Keratinocyte (primary cell): ENCODE data around the gene RABGAP1. TPM values are rescaled to one million over a fixed set of nuclear protein-coding genes. Genes with fewer than 3 reads are reported as not detected.

Source experiments
- DNase-seq: peaks from one replicate; pipeline ENCODE4 v3.0.0-alpha.2; 2011; ENCODE audit warnings: low read depth, missing footprints, low spot score
- FAIRE-seq: peaks from 2 replicates; lab custom pipeline; 2011; peaks lifted over from hg19 to GRCh38; lab: Jason Lieb, UNC
- H2AFZ ChIP-seq: 2 replicates; pipeline ENCODE4 v1.6.0; 2012; ENCODE audit warnings: low read length, control low read depth, inconsistent platforms; ENCODE audit not compliant: control insufficient read depth
- H3K27ac ChIP-seq: 2 replicates; pipeline ENCODE4 v1.5.1; 2011; ENCODE audit warnings: low read length; ENCODE audit not compliant: control insufficient read depth, insufficient read depth
- H3K27me3 ChIP-seq: 3 replicates; pipeline ENCODE4 v1.6.0; 2011; ENCODE audit warnings: low read length; ENCODE audit not compliant: control insufficient read depth, insufficient read depth; ENCODE audit errors: extremely low read depth
- H3K36me3 ChIP-seq, 2 experiments: 2 replicates in 1 of 2; 3 replicates in 1 of 2; pipeline ENCODE4 v1.5.1; 2011; ENCODE audit warnings: low read length in 2 of 2, mild to moderate bottlenecking in 1 of 2; ENCODE audit not compliant: control insufficient read depth in 2 of 2, insufficient read depth in 2 of 2; ENCODE audit errors: extremely low read depth in 1 of 2
- H3K4me1 ChIP-seq: 3 replicates; pipeline ENCODE4 v1.5.1; 2011; ENCODE audit warnings: low read length; ENCODE audit not compliant: control insufficient read depth, insufficient read depth; ENCODE audit errors: extremely low read depth
- H3K4me2 ChIP-seq: 3 replicates; pipeline ENCODE4 v1.6.0; 2011; ENCODE audit warnings: low read depth, low read length; ENCODE audit not compliant: control insufficient read depth, insufficient read depth; ENCODE audit errors: extremely low read depth
- H3K4me3 ChIP-seq, 3 experiments: fragments of 200-600 bp in 1 of 3; sonication (generic) in 1 of 3; 2 replicates in 2 of 3; 3 replicates in 1 of 3; pipeline ENCODE4 v1.5.1; 2011 to 2016; ENCODE audit warnings: low read length in 3 of 3, mild to moderate bottlenecking in 3 of 3, control low read depth in 2 of 3, inconsistent platforms in 1 of 3, low read depth in 1 of 3, mixed read lengths in 1 of 3, mixed run types in 1 of 3, moderate library complexity in 1 of 3; ENCODE audit not compliant: control insufficient read depth in 2 of 3, insufficient read depth in 2 of 3; ENCODE audit errors: extremely low read depth in 1 of 3
- H3K79me2 ChIP-seq: 2 replicates; pipeline ENCODE4 v1.6.0; 2012; ENCODE audit warnings: low read length; ENCODE audit not compliant: control insufficient read depth, insufficient read depth
- H3K9ac ChIP-seq: 3 replicates; pipeline ENCODE4 v1.6.0; 2011; ENCODE audit warnings: low read length; ENCODE audit not compliant: control insufficient read depth, insufficient read depth; ENCODE audit errors: extremely low read depth
- H3K9me1 ChIP-seq: 3 replicates; pipeline ENCODE4 v1.6.0; 2011; ENCODE audit warnings: low read length; ENCODE audit not compliant: control insufficient read depth, insufficient read depth; ENCODE audit errors: extremely low read depth
- H3K9me3 ChIP-seq: 2 replicates; pipeline ENCODE4 v1.5.1; 2012; ENCODE audit warnings: low read depth, low read length; ENCODE audit not compliant: control insufficient read depth
- H4K20me1 ChIP-seq: 3 replicates; pipeline ENCODE4 v1.6.0; 2011; ENCODE audit warnings: low read length; ENCODE audit not compliant: control insufficient read depth, insufficient read depth; ENCODE audit errors: extremely low read depth
- EZH2 ChIP-seq: IDR thresholded peaks from one replicate; pipeline ENCODE4 v1.6.1; 2012; ENCODE audit warnings: inconsistent platforms, mild to moderate bottlenecking, low read length, moderate library complexity
- dilution Hi-C: fragments of 300-500 bp; cut with MboI; formaldehyde crosslinking; loops from one replicate; pipeline ENCODE4 v1.7.0; 2020; ENCODE audit warnings: low sequenced_read_pairs; ENCODE audit not compliant: extremely low pct_ligation_motif_present
- polyA plus RNA-seq, 5 experiments: library from polyadenylated mRNA; depleted of rRNA in 3 of 5; stranded (reverse) in 3 of 5; stranded (forward) in 1 of 5; unstranded in 1 of 5; fragments of >200 nt; gene quantifications; 1 replicate in 1 of 5; 2 replicates in 3 of 5; 3 replicates in 1 of 5; pipeline versions ENCODE4 v1.2.1 to v1.2.3, GENCODE V29; 2011 to 2012; ENCODE audit warnings: missing spikeins in 2 of 5, low read depth in 1 of 5, low replicate concordance in 1 of 5
- small RNA-seq, 3 experiments: library from RNA; depleted of rRNA; stranded (forward); fragments of <200 nt; gene quantifications; one replicate each; pipeline ENCODE3, GENCODE V24; 2012; ENCODE audit warnings: low read depth in 3 of 3, low replicate concordance in 1 of 3; ENCODE audit not compliant: insufficient read length in 3 of 3
- TF ChIP-seq, protein P1 (sequence below), 3 experiments: IDR thresholded peaks in 1 of 3; conservative IDR thresholded peaks in 1 of 3; optimal IDR thresholded peaks in 1 of 3; 2 replicates in 2 of 3; 3 replicates in 1 of 3; pipeline versions ENCODE3 to v1.5.1; 2011; ENCODE audit warnings: low read length in 3 of 3, mild to moderate bottlenecking in 3 of 3, moderate library complexity in 2 of 3, control low read depth in 1 of 3, inconsistent platforms in 1 of 3; ENCODE audit not compliant: insufficient read depth in 2 of 3; ENCODE audit errors: extremely low read depth in 1 of 3

The RABGAP1 gene
- polyA plus RNA-seq, 1 donor (not counting 4 experiments of a cell fraction or from before 2014, with no cell fraction given), result 40.6 TPM

DNA sequence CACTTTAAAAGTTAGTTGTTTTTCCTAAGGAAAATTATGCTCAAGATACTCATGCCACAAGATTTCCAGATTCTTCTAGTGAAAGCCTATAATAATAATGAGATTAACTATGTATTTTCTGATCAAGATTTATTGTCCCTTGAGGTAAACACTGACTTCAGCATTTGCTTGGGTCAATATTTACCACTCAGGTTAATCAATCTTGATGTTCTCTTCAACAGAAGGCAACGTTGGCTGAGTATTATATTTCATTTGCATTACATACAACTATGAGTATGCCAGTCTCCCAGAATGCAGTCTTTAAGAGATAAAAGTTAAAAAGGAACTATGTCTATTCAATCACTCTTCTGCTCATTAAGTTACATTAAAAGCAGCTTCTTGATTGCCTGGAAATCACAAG lies 208.2 kb downstream of the RABGAP1 start:
- DNase-seq, result no peak
- Histone ChIP-seq H3K9ac (no peak overlapping the region), H3K9me1 (no peaks in the 10 kb centered on the region), H3K4me3 (no peak overlapping the region), H3K27me3 (no peaks in the 10 kb centered on the region), H4K20me1 (no peaks in the 10 kb centered on the region), H3K4me2 (no peak overlapping the region), H3K9me3 (no peaks in the 10 kb centered on the region), H3K36me3 (no peaks in the 10 kb centered on the region), H3K27ac (no peak overlapping the region), H3K4me1 (no peaks in the 10 kb centered on the region), H2AFZ (no peak overlapping the region), H3K79me2 (no peaks in the 10 kb centered on the region)
- no peak for FAIRE-seq
- TF ChIP-seq, protein P1, sequence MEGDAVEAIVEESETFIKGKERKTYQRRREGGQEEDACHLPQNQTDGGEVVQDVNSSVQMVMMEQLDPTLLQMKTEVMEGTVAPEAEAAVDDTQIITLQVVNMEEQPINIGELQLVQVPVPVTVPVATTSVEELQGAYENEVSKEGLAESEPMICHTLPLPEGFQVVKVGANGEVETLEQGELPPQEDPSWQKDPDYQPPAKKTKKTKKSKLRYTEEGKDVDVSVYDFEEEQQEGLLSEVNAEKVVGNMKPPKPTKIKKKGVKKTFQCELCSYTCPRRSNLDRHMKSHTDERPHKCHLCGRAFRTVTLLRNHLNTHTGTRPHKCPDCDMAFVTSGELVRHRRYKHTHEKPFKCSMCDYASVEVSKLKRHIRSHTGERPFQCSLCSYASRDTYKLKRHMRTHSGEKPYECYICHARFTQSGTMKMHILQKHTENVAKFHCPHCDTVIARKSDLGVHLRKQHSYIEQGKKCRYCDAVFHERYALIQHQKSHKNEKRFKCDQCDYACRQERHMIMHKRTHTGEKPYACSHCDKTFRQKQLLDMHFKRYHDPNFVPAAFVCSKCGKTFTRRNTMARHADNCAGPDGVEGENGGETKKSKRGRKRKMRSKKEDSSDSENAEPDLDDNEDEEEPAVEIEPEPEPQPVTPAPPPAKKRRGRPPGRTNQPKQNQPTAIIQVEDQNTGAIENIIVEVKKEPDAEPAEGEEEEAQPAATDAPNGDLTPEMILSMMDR (optimal IDR thresholded peaks at IDR 0.05 in 1 of 3, IDR thresholded peaks at IDR 0.05 in 1 of 3, conservative IDR thresholded peaks at IDR 0.05 in 1 of 3; ENCODE audit: extremely low read depth in 1 of 3, insufficient read depth in 2 of 3, low read length in 3 of 3), result no peak
- TF ChIP-seq EZH2, result no peak
- dilution Hi-C loops, result no loop called here

DNA sequence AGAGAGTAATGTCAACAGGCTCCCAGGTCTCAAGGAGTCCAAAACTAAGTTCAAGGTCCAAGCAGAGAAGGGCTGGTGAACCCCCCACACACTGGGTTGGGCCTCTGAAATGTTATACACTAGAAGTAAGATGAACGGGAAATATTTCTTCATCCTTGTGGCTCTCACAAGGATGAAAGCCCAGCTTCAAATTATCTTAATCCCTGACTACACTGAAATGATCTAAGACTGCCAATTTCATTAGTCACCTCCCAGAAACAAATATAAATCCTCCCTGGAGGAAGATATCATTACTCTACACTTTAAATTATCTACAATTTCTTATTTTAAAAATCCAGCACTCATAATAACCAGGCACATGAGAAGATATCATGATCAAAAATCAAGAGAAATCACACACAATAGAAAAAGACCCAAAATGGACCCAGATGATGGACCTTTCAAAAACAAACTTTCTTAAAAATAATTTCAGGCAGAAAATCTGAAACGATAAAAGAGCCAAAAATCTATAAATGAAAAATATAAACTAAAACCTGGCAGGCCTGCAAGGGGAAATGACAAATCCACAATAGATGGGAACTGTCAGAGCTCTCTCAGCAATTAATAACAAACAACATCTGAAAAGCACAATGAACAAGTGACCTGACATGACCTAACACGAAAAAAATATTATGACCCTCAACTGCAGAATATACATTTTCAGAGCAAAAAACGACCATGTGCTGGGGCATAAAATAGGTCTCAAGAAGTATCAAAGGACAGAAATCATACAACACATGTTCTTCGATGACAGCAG lies 210.1 kb downstream of the RABGAP1 start:
- TF ChIP-seq EZH2, result no peak
- TF ChIP-seq, protein P1 (optimal IDR thresholded peaks at IDR 0.05 in 1 of 3, IDR thresholded peaks at IDR 0.05 in 1 of 3, conservative IDR thresholded peaks at IDR 0.05 in 1 of 3; ENCODE audit: extremely low read depth in 1 of 3, insufficient read depth in 2 of 3, low read length in 3 of 3), result no peak
- Histone ChIP-seq H3K9me3 (no peaks in the 10 kb centered on the region), H3K79me2 (no peaks in the 10 kb centered on the region), H2AFZ (no peak overlapping the region), H3K4me3 (no peak overlapping the region), H3K27ac (no peak overlapping the region), H3K4me1 (no peaks in the 10 kb centered on the region), H3K36me3 (no peaks in the 10 kb centered on the region), H4K20me1 (no peaks in the 10 kb centered on the region), H3K27me3 (no peaks in the 10 kb centered on the region), H3K9me1 (no peaks in the 10 kb centered on the region), H3K4me2 (no peak overlapping the region), H3K9ac (no peak overlapping the region)
- FAIRE-seq (no peak), DNase-seq (no peak)
- dilution Hi-C loops, result no loop called here

Small RNAs within 50 kb of the gene (small RNA-seq; reads per million reads assigned to genes)
- gene GPR21 (0 reads per million in 3 experiments), gene RNY1P15 (0 reads per million in 3 experiments)

Other genes with a start within 250 kb of the RABGAP1 start
- gene OR1L4, start 217.0 kb upstream of the RABGAP1 start, polyA plus RNA-seq, result not detected in 3 replicates
- not detected in 3 replicates for gene OR1L6, start 198.7 kb upstream of the RABGAP1 start, polyA plus RNA-seq
- not detected in 3 replicates for gene OR5C1, start 152.1 kb upstream of the RABGAP1 start, polyA plus RNA-seq
- not detected in 3 replicates for gene OR1K1, start 140.9 kb upstream of the RABGAP1 start, polyA plus RNA-seq
- 7.3 to 11.5 TPM (median 10.5 TPM) in 3 replicates for gene PDCL, start 112.4 kb upstream of the RABGAP1 start, polyA plus RNA-seq
- gene RC3H2, start 35.7 kb upstream of the RABGAP1 start, polyA plus RNA-seq, result 31.0 to 35.0 TPM (median 34.2 TPM) in 3 replicates
- gene ZBTB6, start 27.7 kb upstream of the RABGAP1 start, polyA plus RNA-seq, result 4.9 to 7.3 TPM (median 5.7 TPM) in 3 replicates
- gene ZBTB26, start 9.5 kb upstream of the RABGAP1 start, polyA plus RNA-seq, result 2.4 to 4.1 TPM (median 2.7 TPM) in 3 replicates
- gene GPR21, start 92.6 kb downstream of the RABGAP1 start, polyA plus RNA-seq, result 0.14 to 0.25 TPM in 2 of 3 replicates, not detected in the other